ENCODE measurements around the gene IQSEC1.

- TF ChIP-seq CTCF (optimal IDR thresholded peaks at IDR 0.05 in 1 of 3, IDR thresholded peaks at IDR 0.05 in 1 of 3, conservative IDR thresholded peaks at IDR 0.05 in 1 of 3; ENCODE audit: extremely low read depth in 1 of 3, insufficient read depth in 2 of 3, low read length in 3 of 3) = no peak
- TF ChIP-seq EZH2 (IDR thresholded peaks at IDR 0.05; ENCODE audit: low read length) = no peak
Measured at GRCh38 chr3:12931273-12931905, 141.8 kb downstream of the IQSEC1 start.
